CD4-positive, alpha-beta T cell treated with Interferon alpha-2 for 1 hour (primary cell): ENCODE results near the gene HBG1.

Source experiments
- DNase-seq, 2 donors: peaks; one replicate each; pipeline ENCODE4 v3.0.0-alpha.2; 2020 to 2022

Gene HBG1

GRCh38 chr11:5224538-5225479 is 24.8 kb downstream of the HBG1 start:
- no peak for DNase-seq

GRCh38 chr11:5223686-5224085 is 26.0 kb downstream of the HBG1 start:
- DNase-seq = no peak

GRCh38 chr11:5223146-5223545 is 26.5 kb downstream of the HBG1 start:
- no peak for DNase-seq

GRCh38 chr11:5210376-5210885 is 39.2 kb downstream of the HBG1 start:
- no peak for DNase-seq

GRCh38 chr11:5204787-5205186 is 44.9 kb downstream of the HBG1 start:
- no peak for DNase-seq

GRCh38 chr11:5203366-5203765 is 46.3 kb downstream of the HBG1 start:
- DNase-seq = no peak

- DNase-seq = no peak
These were observed 49.1 kb downstream of the HBG1 start, which contains the start of gene OR51V1 for GRCh38 chr11:5200582-5200981. OR51V1 (minus strand) TSS chr11:5200682; CDS start chr11:5200682, 0 bp downstream.

GRCh38 chr11:5198285-5198684 is 51.4 kb downstream of the HBG1 start:
- no peak for DNase-seq
